DOHH2 (cell line): Measurements from ENCODE around the gene ESX1.

ENCODE experiments used
- EZH2phosphoT487 ChIP-seq: fragments of 200-600 bp; sonication (generic); IDR thresholded peaks from 2 replicates; pipeline ENCODE4 v1.6.1; 2017; ENCODE audit warnings: borderline replicate concordance, mild to moderate bottlenecking, antibody characterized with exemption, low read length, moderate library complexity, mixed read lengths
- TF ChIP-seq, protein P1 (sequence below): fragments of 200-600 bp; sonication (generic); IDR thresholded peaks from one replicate; pipeline ENCODE4 v1.5.1; 2014; ENCODE audit warnings: antibody characterized with exemption, mild to moderate bottlenecking, low read depth, low read length; ENCODE audit not compliant: poor library complexity, severe bottlenecking

DNA sequence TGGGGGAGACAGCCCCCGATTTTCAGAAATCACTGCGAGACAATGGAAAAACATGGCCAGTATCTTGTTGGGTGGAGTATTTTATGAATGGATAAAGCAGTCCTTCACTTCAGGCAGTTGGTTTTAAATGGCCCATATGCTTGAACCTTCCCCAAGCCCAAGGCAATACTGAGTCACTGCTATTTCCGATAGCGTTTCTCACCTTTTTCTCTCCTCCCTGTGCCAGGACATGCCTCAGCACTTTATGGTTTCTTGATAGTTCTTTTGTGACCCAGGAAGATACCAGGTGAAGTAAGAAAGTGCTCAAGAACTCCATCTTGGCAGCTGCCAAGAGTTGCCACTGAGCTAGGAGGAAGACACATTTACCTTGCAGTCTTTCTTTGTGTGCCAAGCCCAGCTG lies 26.8 kb upstream of the ESX1 start:
- TF ChIP-seq, protein P1, sequence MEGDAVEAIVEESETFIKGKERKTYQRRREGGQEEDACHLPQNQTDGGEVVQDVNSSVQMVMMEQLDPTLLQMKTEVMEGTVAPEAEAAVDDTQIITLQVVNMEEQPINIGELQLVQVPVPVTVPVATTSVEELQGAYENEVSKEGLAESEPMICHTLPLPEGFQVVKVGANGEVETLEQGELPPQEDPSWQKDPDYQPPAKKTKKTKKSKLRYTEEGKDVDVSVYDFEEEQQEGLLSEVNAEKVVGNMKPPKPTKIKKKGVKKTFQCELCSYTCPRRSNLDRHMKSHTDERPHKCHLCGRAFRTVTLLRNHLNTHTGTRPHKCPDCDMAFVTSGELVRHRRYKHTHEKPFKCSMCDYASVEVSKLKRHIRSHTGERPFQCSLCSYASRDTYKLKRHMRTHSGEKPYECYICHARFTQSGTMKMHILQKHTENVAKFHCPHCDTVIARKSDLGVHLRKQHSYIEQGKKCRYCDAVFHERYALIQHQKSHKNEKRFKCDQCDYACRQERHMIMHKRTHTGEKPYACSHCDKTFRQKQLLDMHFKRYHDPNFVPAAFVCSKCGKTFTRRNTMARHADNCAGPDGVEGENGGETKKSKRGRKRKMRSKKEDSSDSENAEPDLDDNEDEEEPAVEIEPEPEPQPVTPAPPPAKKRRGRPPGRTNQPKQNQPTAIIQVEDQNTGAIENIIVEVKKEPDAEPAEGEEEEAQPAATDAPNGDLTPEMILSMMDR: no peak
- no peak for TF ChIP-seq EZH2phosphoT487
